NCI-H146 treated with DMSO at 0.1 percent for 48 hours (cell line): Measurements from ENCODE around the gene ALG6.
"Not testable (repeated sequence)": the region's sequence is repeated elsewhere in the genome, so short reads cannot be mapped to it uniquely, and the experiment has no call there.

Experiments used
- DNase-seq: peaks from one replicate; lab custom pipeline; 2025; ENCODE audit not compliant: unreplicated experiment; lab: John Stamatoyannopoulos, UW

Gene ALG6

DNA sequence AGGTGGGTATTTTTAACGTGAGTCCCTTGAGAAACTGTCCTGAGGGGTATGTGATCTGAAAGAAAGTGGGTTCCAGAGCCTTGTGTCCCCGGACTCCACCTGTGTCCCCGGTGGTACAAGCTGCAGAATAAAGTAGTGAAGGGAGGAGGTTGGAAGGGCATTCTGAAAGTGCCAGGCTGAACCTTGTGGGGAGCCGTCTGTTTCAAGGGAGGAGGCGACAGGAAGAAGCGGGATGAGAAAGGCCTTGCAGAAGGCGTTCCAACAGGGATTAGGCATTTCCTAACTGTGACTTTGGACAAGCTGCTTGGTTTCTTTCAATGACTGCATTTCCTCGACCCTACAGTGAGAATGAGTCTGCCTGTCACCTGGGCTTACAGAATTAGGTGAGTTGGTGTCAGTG is 39.3 kb upstream of the ALG6 start:
- no peak for DNase-seq

DNA sequence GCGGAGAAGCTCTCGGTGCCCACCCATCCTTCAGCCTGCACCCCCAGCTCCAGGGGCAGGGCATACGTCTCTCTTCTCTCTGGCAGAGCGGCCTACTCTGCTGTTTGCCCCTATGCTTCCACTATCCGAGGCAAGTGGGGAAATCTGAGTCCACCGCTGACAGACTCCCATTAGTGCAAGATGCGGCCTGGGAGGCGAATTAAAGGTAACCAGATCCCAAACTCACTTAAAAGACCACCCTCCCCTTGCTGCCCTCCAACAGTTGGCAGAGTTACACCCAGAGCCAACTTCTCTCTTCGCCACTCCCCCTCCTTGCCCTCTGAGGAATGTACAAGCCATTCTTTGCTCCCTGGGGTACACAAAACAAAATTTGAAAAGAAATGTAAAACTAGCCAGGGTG is 38.6 kb upstream of the ALG6 start:
- DNase-seq: no peak

DNA sequence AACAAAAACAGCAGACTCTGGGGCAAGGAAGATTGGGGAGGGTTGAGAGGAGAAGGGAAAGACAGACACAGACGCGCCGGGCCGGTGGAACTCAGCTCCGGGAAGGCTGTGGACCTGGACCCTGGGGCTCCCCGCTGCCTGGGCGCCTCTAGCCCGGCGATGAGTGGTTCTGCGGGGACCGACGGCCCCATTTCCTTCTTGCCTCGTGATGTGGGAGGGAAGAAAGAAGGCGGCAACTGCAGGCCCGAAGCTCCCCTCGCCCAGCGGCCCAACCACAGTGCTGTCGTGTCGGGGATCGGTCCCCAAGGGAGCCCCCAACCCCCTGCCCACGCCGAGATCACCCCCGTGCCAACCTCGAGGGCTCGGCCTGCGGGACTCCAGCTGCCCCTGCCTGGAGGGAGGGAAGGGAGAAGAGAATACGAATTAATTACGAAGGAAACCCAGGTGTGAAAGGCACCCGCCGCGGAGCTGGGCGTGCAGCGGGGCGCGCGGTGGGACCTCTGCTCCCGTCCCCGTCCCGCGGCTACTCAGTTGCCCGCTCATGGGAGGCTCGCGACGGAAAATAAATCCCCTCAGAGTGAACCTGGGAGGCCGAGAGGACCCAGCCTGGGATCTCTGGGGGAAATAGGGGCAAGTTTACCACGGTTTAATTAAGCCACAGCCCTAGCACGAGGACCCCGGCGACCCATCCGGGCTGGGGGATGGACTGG is 37.7 kb upstream of the ALG6 start:
- no peak for DNase-seq

- no peak for DNase-seq
Observed at GRCh38 chr1:63330331-63330916, 37.0 kb upstream of the ALG6 start.

DNA sequence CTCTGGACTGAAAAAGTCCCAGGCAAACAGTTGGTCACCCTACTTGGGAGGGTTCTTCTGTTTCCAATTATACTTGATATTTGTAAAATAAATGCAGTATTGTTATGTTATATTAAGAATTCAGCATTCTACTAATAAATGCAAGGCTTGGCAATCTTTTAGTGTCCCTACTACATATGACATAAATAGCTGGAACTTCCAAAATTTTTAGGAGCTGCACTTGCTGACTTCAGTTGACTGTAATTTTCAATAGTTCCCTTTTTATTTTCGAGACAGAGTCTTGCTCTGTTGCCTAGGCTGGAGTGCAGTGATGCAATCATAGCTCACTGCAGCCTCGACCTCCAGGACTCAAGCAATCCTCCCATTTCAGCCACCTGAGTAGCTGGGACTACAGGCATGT is 25.0 kb upstream of the ALG6 start:
- DNase-seq: no peak

DNA sequence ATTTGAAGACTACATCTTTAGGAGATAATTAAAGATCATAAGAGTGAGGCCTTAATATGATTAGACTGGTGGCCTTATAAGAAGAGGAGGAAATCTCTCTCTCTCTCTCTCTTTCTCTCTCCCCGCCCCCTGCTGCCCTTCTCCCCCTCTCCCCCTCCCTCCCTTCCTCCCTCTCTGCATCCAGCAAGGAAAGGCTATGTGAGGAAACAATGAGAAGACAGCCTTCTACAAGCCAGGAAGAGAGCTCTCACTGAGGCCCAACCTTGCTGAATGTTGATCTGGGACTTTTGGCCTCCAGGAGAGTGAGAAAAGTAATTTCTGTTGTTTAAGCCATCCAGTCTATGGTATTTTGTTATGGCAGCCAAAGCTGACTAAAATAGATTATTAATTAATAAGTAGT is 23.5 kb upstream of the ALG6 start:
- no peak for DNase-seq

DNA sequence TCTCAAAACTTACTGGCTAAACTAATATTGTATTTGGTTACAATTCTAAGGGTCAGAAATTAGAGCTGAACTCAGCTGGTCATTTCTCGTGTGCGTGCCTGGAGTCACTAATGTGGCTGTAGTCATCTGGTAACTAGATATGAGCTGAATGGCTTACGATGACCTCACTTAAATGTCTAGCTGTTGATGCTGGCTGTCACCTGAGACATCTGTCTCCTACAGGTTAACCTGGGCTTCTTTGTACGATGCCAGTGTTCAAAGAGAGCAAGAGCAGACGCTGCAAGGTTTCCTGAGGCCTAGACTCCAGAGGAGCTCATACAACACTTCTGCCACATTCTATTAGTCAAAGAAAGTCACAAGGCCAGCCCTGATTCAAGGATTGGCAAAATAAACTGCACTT is 17.1 kb upstream of the ALG6 start:
- DNase-seq: peak; percentile 1

- no peak for DNase-seq
Observed at GRCh38 chr1:63352736-63353135, 14.7 kb upstream of the ALG6 start.

GRCh38 chr1:63356234-63356633 is 11.2 kb upstream of the ALG6 start:
- not testable (repeated sequence) for DNase-seq

DNA sequence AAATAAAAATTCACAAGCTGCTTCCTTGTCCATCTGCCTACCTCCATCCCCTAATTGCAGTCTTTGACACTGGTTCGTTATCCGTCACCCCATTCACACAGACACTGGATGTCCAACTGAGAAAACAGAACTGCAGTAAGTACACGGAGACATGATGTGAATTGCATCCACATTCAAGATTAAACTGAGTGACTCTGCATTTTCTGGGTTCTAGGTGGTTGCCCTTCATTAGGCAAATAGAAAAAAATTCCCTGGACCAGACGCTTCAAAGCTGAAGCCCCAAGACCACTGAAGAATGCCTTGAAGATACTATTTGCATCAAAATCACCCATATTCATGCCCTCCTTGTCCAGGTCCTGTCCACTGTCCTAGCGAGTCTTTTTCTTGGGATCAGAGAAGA is 7.9 kb upstream of the ALG6 start:
- DNase-seq: no peak

DNA sequence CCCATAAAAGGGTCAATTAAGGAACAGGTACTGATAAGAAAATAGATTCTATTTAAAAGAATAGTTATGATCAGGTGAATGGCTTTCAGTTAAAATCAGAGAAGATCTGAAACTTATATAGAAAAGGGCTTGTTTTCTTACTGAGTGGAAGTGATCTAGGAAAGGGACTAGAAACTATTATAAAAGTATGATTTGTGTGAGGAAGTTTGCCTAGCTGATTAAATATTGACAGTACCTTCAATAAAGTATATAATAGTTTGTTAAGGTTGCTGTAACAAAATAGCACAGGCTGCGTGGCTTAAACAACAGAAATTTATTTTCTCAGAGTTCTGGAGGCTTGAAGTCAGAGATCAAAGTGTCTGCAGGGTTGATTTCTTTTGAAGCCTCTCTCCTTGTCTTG is 5.4 kb upstream of the ALG6 start:
- no peak for DNase-seq

DNA sequence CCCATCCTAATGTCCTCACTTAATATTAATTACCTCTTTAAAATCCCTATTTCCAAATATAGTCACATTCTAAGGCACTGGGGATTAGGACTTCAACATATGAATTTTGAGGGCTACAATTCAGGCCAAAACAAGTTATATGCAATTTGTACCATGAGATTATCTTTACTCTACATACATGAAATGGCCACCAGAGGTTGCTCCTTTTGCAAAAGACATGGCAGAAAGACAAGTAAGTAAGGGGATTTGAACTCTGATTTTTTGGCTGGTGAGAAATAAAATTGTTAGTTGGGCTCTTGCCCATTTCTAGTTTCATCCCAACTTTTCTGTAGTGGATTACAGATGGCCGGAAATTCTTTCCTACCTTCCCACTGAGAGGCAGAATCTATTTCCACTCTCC is 4.8 kb upstream of the ALG6 start:
- no peak for DNase-seq

DNA sequence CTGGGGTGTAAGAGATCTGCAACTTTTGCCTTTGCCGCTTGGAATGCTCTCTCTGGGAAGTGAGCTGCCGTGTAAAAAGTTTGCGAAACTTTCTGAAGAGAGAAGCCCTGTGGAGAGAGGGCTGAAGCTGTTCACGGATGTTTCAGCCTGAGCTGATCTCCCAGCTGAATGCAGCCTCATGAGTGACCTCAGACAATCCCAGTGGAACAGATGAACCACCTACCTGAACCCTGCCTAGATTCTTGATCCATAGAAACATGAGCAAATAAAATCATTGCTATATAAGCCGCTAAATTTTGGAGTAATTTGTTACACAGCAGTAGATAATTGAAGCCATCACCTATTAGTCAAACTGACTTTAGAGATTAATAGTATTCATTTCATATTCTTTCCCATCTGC is 4.4 kb upstream of the ALG6 start:
- no peak for DNase-seq

- DNase-seq: no peak
Observed at GRCh38 chr1:63366908-63367214, 566 bp upstream of the ALG6 start.

GRCh38 chr1:63368131-63368530 is 704 bp downstream of the ALG6 start:
- peak; percentile 38 for DNase-seq

DNA sequence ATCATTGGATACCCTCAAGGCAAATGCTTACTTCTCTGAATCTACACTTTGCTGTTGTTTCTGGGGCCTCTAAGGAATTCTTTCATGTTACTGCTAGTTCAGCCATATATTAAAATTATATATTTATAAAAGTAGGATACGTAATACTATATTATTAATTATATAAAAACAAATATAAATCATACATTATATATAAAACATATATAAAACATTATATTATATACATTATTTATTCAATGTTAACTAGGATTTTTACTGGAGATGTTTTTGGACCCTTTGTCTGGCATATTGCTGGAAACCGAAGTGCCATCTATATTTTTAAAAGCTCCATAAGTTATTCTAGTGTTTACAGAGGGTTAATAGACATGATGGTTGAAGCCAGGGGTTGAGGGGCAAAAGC is 12.2 kb downstream of the ALG6 start:
- no peak for DNase-seq

- no peak for DNase-seq
Observed at GRCh38 chr1:63381741-63382140, 14.3 kb downstream of the ALG6 start.

GRCh38 chr1:63401945-63402344 is 34.5 kb downstream of the ALG6 start:
- DNase-seq: no peak

- DNase-seq: no peak
Observed at GRCh38 chr1:63403386-63403785, 36.0 kb downstream of the ALG6 start.

GRCh38 chr1:63405021-63405420 is 37.6 kb downstream of the ALG6 start:
- no peak for DNase-seq

- no peak for DNase-seq
Observed at GRCh38 chr1:63405987-63406386, 38.6 kb downstream of the ALG6 start.

GRCh38 chr1:63407002-63407401 is 39.6 kb downstream of the ALG6 start:
- DNase-seq: no peak

DNA sequence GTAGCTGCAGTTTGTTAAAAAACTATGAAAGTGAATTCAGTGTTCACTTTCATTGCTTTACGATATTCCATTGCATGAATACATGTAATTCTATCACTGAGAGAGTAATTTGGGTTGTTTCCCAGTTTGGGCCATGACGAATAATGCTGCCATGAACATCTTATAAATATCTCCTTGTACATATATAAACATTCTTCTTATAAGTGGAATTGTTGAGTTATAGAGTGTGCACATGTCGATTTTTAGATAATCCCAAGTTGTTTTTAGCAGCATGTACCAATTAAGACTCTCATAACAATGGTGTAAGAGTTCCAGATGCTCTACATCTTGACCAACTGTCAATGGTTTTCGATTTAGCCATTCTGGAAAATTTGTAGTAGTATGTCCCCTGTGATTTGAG is 40.9 kb downstream of the ALG6 start:
- no peak for DNase-seq
